Measurements from ENCODE around the gene SLC26A6. TPM values are rescaled to one million over a fixed set of nuclear protein-coding genes. Genes with fewer than 3 reads are reported as not detected.

SLC26A6 gene
- total RNA-seq, 6 experiments from 2014 or later: 6.6 to 9.9 (median 8.6) TPM

GRCh38 chr3:48591886-48592518, 43.3 kb downstream of the SLC26A6 start:
- H3K36me3 ChIP-seq: no peaks in the 10 kb centered on the region
- DNase-seq (no peak), ATAC-seq (no peak)
- no peaks in the 10 kb centered on the region for H3K27me3 ChIP-seq
- no peaks in the 10 kb centered on the region for H3K4me1 ChIP-seq
- WGBS (ENCODE audit: insufficient coverage, low coverage, low lambda C conversion rate, missing lambda C conversion rate): 88% methylated on average over 5 of the region's 22 CpGs
- intact Hi-C loops (cut with DNase I): no loop called here
- H3K9me3 ChIP-seq: no peaks in the 10 kb centered on the region
- H3K4me3 ChIP-seq: no peak overlapping the region
- H3K27ac ChIP-seq: no peak overlapping the region
- TF ChIP-seq CTCF (IDR thresholded peaks at IDR 0.05) (no peak), POLR2A (IDR thresholded peaks at IDR 0.05) (no peak)

- ATAC-seq: no peak
- no peaks in the 10 kb centered on the region for H3K36me3 ChIP-seq
- H3K4me1 ChIP-seq: no peaks in the 10 kb centered on the region
Measured at GRCh38 chr3:48591436-48591835, 43.8 kb downstream of the SLC26A6 start.

GRCh38 chr3:48588230-48588629, 47.0 kb downstream of the SLC26A6 start:
- TF ChIP-seq CTCF (IDR thresholded peaks at IDR 0.05) (no peak), POLR2A (IDR thresholded peaks at IDR 0.05) (no peak)
- no peak for DNase-seq
- ATAC-seq: no peak
- Histone ChIP-seq H3K4me3 (no peak overlapping the region), H3K9me3 (no peaks in the 10 kb centered on the region), H3K27me3 (no peaks in the 10 kb centered on the region), H3K4me1 (no peaks in the 10 kb centered on the region), H3K27ac (no peak overlapping the region), H3K36me3 (no peaks in the 10 kb centered on the region)
- intact Hi-C loops (cut with DNase I): loop anchor here in 1 of 2 donors (10.0 kb wide), 1 partner anchor 977 kb away; no protein-coding TSS in a partner anchor
- WGBS (ENCODE audit: insufficient coverage, low coverage, low lambda C conversion rate, missing lambda C conversion rate): 83% methylated on average over 12 of the region's 15 CpGs

More at GRCh38 chr3:48591436-48591835, 43.8 kb downstream of the SLC26A6 start:
- intact Hi-C loops (cut with DNase I): no loop called here
- Histone ChIP-seq H3K27ac (no peak overlapping the region), H3K27me3 (no peaks in the 10 kb centered on the region), H3K9me3 (no peaks in the 10 kb centered on the region), H3K4me3 (no peak overlapping the region)
- TF ChIP-seq CTCF (IDR thresholded peaks at IDR 0.05) (no peak), POLR2A (IDR thresholded peaks at IDR 0.05) (no peak)
- WGBS (ENCODE audit: insufficient coverage, low coverage, low lambda C conversion rate, missing lambda C conversion rate): no CpG with 5 or more reads among the region's 14 CpGs
- no peak for DNase-seq

- intact Hi-C loops (cut with DNase I): loop anchor here in 1 of 2 donors (10.0 kb wide), 1 partner anchor 977 kb away; no protein-coding TSS in a partner anchor
- 50% methylated on average over 1 of the region's 11 CpGs for WGBS (ENCODE audit: insufficient coverage, low coverage, low lambda C conversion rate, missing lambda C conversion rate)
- Histone ChIP-seq H3K4me3 (no peak overlapping the region), H3K27me3 (no peaks in the 10 kb centered on the region), H3K36me3 (no peaks in the 10 kb centered on the region), H3K4me1 (no peaks in the 10 kb centered on the region), H3K27ac (no peak overlapping the region), H3K9me3 (no peaks in the 10 kb centered on the region)
- TF ChIP-seq CTCF (IDR thresholded peaks at IDR 0.05): no peak
- no peak for TF ChIP-seq POLR2A (IDR thresholded peaks at IDR 0.05)
- DNase-seq (no peak), ATAC-seq (no peak)
Measured at GRCh38 chr3:48587686-48588085, 47.6 kb downstream of the SLC26A6 start.
